DND-41 (cell line): Measurements from ENCODE around the gene NRARP.

Experiments used
- ATAC-seq: fragments of 200-7000 bp; cut with Tn5 transposase; 3 replicates; pipeline ENCODE4 v1.9.1; 2021; ENCODE audit warnings: low read depth; ENCODE audit not compliant: insufficient read depth
- DNase-seq: peaks from one replicate; pipeline ENCODE4 v3.0.0-alpha.2; 2020
- H2AFZ ChIP-seq: 2 replicates; pipeline ENCODE4 v1.6.0; 2012; ENCODE audit warnings: low read depth, low read length
- H3K27ac ChIP-seq: 2 replicates; pipeline ENCODE4 v1.5.1; 2012; ENCODE audit warnings: low read length, inconsistent platforms
- H3K27me3 ChIP-seq: fragments of 200-600 bp; sonication (generic); 2 replicates; pipeline ENCODE4 v1.6.0; 2012; ENCODE audit warnings: low read length, mild to moderate bottlenecking, inconsistent platforms; ENCODE audit not compliant: insufficient read depth, poor library complexity
- H3K36me3 ChIP-seq: 2 replicates; pipeline ENCODE4 v1.5.1; 2012; ENCODE audit warnings: low read length, inconsistent platforms; ENCODE audit not compliant: insufficient read depth
- H3K4me1 ChIP-seq: 2 replicates; pipeline ENCODE4 v1.5.1; 2012; ENCODE audit warnings: mild to moderate bottlenecking, low read length; ENCODE audit not compliant: insufficient read depth
- H3K4me2 ChIP-seq: 2 replicates; pipeline ENCODE4 v1.6.0; 2012; ENCODE audit warnings: mild to moderate bottlenecking, moderate library complexity, low read length, inconsistent platforms; ENCODE audit not compliant: insufficient read depth
- H3K4me3 ChIP-seq, 2 experiments: fragments of 200-600 bp in 1 of 2; shearing (Covaris generic) in 1 of 2; 2 replicates each; pipeline ENCODE4 v1.5.1; 2012 to 2016; ENCODE audit warnings: inconsistent platforms in 2 of 2, low read length in 2 of 2, mild to moderate bottlenecking in 2 of 2, low read depth in 1 of 2, moderate library complexity in 1 of 2
- H3K79me2 ChIP-seq: 2 replicates; pipeline ENCODE4 v1.6.0; 2012; ENCODE audit warnings: low read length, inconsistent platforms; ENCODE audit not compliant: insufficient read depth
- H3K9ac ChIP-seq: 2 replicates; pipeline ENCODE4 v1.6.0; 2012; ENCODE audit warnings: low read depth, mild to moderate bottlenecking, inconsistent platforms, low read length, moderate library complexity
- H3K9me3 ChIP-seq: 2 replicates; pipeline ENCODE4 v1.5.1; 2012; ENCODE audit warnings: low read length, moderate library complexity, mild to moderate bottlenecking, inconsistent platforms; ENCODE audit not compliant: insufficient read depth, severe bottlenecking
- H4K20me1 ChIP-seq: 2 replicates; pipeline ENCODE4 v1.6.0; 2012; ENCODE audit warnings: low read length; ENCODE audit not compliant: insufficient read depth
- CTCF ChIP-seq: IDR thresholded peaks from 2 replicates; pipeline ENCODE4 v1.5.1; 2012; ENCODE audit warnings: borderline replicate concordance, low read length, moderate library complexity, mild to moderate bottlenecking; ENCODE audit not compliant: poor library complexity, severe bottlenecking; ENCODE audit errors: extremely low read depth
- EZH2 ChIP-seq: IDR thresholded peaks from 3 replicates; pipeline ENCODE4 v1.6.1; 2012; ENCODE audit warnings: borderline replicate concordance, low read depth, mild to moderate bottlenecking, moderate library complexity, low read length, inconsistent platforms; ENCODE audit not compliant: severe bottlenecking

NRARP gene

GRCh38 chr9:137308057-137308619, 6.1 kb upstream of the NRARP start:
- Histone ChIP-seq H2AFZ (no peak overlapping the region), H3K27ac (no peak overlapping the region), H3K36me3 (no peaks in the 10 kb centered on the region), H3K27me3 (no peaks in the 10 kb centered on the region), H3K79me2 (no peaks in the 10 kb centered on the region), H3K9ac (no peak overlapping the region), H3K4me2 (no peak overlapping the region), H3K4me3 (no peak overlapping the region), H3K9me3 (no peaks in the 10 kb centered on the region), H3K4me1 (no peaks in the 10 kb centered on the region), H4K20me1 (no peaks in the 10 kb centered on the region)
- TF ChIP-seq EZH2 (no peak), CTCF (no peak)
- no peak for ATAC-seq
- DNase-seq, result no peak

GRCh38 chr9:137307255-137308056, 5.4 kb upstream of the NRARP start:
- Histone ChIP-seq H3K9ac (no peak overlapping the region), H3K27ac (no peak overlapping the region), H2AFZ (no peak overlapping the region), H3K4me1 (no peaks in the 10 kb centered on the region), H3K9me3 (no peaks in the 10 kb centered on the region), H3K79me2 (no peaks in the 10 kb centered on the region), H3K4me3 (no peak overlapping the region), H3K4me2 (no peak overlapping the region), H3K27me3 (no peaks in the 10 kb centered on the region), H4K20me1 (no peaks in the 10 kb centered on the region), H3K36me3 (no peaks in the 10 kb centered on the region)
- DNase-seq (no peak), ATAC-seq (no peak)
- TF ChIP-seq CTCF (no peak), EZH2 (no peak)

DNA sequence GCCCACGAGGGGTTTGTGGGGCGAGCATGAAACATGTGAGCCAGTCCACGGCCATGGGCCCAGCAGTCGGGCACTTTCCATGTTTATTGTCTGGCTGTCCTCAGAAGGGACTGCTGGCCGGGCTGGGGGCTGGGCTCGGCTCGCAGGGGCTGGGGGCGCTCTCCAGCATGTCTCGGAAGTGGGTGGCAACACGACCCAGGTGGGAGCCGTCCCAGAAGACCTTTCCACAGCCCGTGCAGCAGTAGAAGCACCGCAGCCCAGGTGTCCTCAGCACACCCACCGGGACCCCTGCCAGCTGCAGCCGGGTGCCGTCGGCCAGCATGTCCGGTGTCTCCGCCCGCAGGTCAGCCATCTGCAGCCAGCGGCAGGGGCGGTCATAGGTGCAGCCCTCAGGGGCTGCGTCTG, 4.8 kb upstream of the NRARP start:
- TF ChIP-seq CTCF, result no peak
- no peak for TF ChIP-seq EZH2
- ATAC-seq, result no peak
- no peak for DNase-seq
- Histone ChIP-seq H3K79me2 (no peaks in the 10 kb centered on the region), H3K27ac (no peak overlapping the region), H3K4me3 (no peak overlapping the region), H3K9me3 (no peaks in the 10 kb centered on the region), H3K9ac (no peak overlapping the region), H3K36me3 (no peaks in the 10 kb centered on the region), H3K4me2 (no peak overlapping the region), H2AFZ (no peak overlapping the region), H4K20me1 (no peaks in the 10 kb centered on the region), H3K4me1 (no peaks in the 10 kb centered on the region), H3K27me3 (no peaks in the 10 kb centered on the region)
